Activated naive CD8-positive, alpha-beta T cell treated with anti-CD3 and anti-CD28 coated beads, Interleukin-2, amount 10 ng/mL, durations not matched to agents 7 days and 5 days (primary cell): ENCODE data around the gene FAM193B. TPM values are rescaled to one million over a fixed set of nuclear protein-coding genes. Genes with fewer than 3 reads are reported as not detected.

Source experiments
- ATAC-seq: fragments of 150-1000 bp; cut with Tn5 transposase; one replicate; pipeline ENCODE4 v1.10.0; 2021; ENCODE audit warnings: low read depth, moderate library complexity
- POLR2A ChIA-PET: fragments of 350-600 bp; sonication (Branson Sonifier 250); formaldehyde crosslinking; loops from one replicate; lab custom pipeline; 2021; ENCODE audit warnings: antibody characterized with exemption; lab: Charles Lee
- DNase-seq: peaks from one replicate; pipeline ENCODE4 v3.0.0; 2021
- H3K27ac Mint-ChIP-seq: one replicate; pipeline ENCODE4 v1.8.0; 2022; ENCODE audit warnings: mild to moderate bottlenecking, mixed read lengths
- H3K27me3 Mint-ChIP-seq: one replicate; pipeline ENCODE4 v1.8.0; 2022; ENCODE audit warnings: mild to moderate bottlenecking, moderate library complexity, mixed read lengths
- H3K36me3 Mint-ChIP-seq: one replicate; pipeline ENCODE4 v1.8.0; 2021; ENCODE audit warnings: mild to moderate bottlenecking, mixed read lengths
- H3K4me1 Mint-ChIP-seq: one replicate; pipeline ENCODE4 v1.8.0; 2021; ENCODE audit warnings: mixed read lengths
- H3K4me3 Mint-ChIP-seq: one replicate; pipeline ENCODE4 v1.8.0; 2022; ENCODE audit warnings: mild to moderate bottlenecking, moderate library complexity, mixed read lengths
- H3K9me3 Mint-ChIP-seq: one replicate; pipeline ENCODE4 v1.8.0; 2021; ENCODE audit warnings: mixed read lengths
- total RNA-seq, 2 experiments: library from RNA; stranded (reverse); gene quantifications; one replicate each; pipeline ENCODE4 v1.2.3, GENCODE V29; 2021

FAM193B gene
- 100 to 1,000 TPM; 142 to 153 TPM for total RNA-seq

GRCh38 chr5:177554474-177555111 is at the start of gene FAM193B:
TSS of gene FAM193B (minus strand) at chr5:177554563. CDS start at chr5:177554458, 105 bp downstream.
- Mint-ChIP-seq H3K27me3 (no peaks in the 10 kb centered on the region), H3K4me1 (peaks cover 31% of the 10 kb centered on the region), H3K4me3 (peak within 1 kb of the TSS; percentile 91), H3K36me3 (peaks cover 6% of the 10 kb centered on the region), H3K27ac (peak within 1 kb of the TSS; percentile 89), H3K9me3 (no peaks in the 10 kb centered on the region)
- ATAC-seq (peak; percentile 99), DNase-seq (peak; percentile 95)
- POLR2A ChIA-PET = interaction anchor here (1.0 kb wide), 1 partner anchor 45 kb away, joined by 6 read pairs; no protein-coding TSS in a partner anchor

DNA sequence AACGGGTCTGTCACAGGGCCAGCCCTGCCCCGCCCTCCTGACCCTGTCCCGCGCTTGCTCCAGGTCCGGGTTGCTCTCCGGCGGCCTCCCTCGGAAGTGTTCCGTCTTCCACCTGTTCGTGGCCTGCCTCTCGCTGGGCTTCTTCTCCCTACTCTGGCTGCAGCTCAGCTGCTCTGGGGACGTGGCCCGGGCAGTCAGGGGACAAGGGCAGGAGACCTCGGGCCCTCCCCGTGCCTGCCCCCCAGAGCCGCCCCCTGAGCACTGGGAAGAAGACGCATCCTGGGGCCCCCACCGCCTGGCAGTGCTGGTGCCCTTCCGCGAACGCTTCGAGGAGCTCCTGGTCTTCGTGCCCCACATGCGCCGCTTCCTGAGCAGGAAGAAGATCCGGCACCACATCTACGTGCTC is 49.8 kb upstream of the FAM193B start:
- DNase-seq (no peak), ATAC-seq (no peak)
- Mint-ChIP-seq H3K4me1 (peaks cover 16% of the 10 kb centered on the region), H3K4me3 (no peak overlapping the region), H3K36me3 (no peaks in the 10 kb centered on the region), H3K9me3 (no peaks in the 10 kb centered on the region), H3K27me3 (no peaks in the 10 kb centered on the region), H3K27ac (no peak overlapping the region)
- POLR2A ChIA-PET = no interaction called here

DNA sequence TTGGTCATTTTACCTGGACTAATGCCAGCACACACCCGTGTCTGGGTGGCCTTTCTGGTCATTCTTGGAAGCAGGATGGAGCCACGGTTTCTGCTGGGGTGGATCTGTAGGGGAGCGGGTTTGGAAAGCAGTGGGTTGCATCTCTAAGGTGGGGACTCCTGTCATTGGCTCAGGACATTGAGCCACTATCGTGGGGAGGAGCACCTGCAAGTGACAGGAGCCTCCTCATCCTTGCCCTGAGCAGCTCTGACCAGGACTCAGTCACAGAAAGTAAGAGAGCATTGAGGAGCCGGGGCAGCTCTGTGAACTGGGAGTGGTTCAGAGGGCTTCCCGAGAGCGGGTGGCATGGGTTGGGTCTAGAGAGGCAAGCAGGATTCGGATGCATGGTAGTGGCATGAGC is 49.3 kb upstream of the FAM193B start:
- Mint-ChIP-seq H3K4me3 (no peak overlapping the region), H3K27me3 (no peaks in the 10 kb centered on the region), H3K9me3 (no peaks in the 10 kb centered on the region), H3K27ac (no peak overlapping the region), H3K4me1 (peaks cover 20% of the 10 kb centered on the region), H3K36me3 (no peaks in the 10 kb centered on the region)
- no peak for ATAC-seq
- no peak for DNase-seq
- POLR2A ChIA-PET = no interaction called here

DNA sequence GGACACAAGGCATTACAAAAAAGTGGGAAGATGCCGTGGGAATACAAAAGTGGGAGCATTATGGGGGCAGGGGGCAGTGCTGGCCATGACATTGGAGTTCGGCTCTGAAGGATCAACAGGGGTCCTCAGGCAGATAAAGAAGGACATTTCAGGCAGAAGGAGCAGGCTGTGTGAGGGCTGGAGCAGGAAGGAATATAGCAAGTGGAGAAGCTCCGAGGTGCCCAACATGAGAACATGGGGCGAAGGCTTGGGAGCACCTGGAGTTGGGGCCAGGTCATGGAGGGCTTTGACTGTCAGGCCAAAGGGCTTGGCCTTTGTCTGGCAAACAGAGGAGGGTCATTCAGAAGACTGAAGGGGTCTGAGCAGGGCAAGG is 48.1 kb upstream of the FAM193B start:
- ATAC-seq (no peak), DNase-seq (no peak)
- Mint-ChIP-seq H3K4me1 (peaks cover 23% of the 10 kb centered on the region), H3K27me3 (no peaks in the 10 kb centered on the region), H3K4me3 (no peak overlapping the region), H3K27ac (no peak overlapping the region), H3K36me3 (no peaks in the 10 kb centered on the region), H3K9me3 (no peaks in the 10 kb centered on the region)
- POLR2A ChIA-PET = interaction anchor here (0.8 kb wide), 1 partner anchor 10 kb away, joined by 3 read pairs; no protein-coding TSS in a partner anchor

GRCh38 chr5:177601577-177602457 is 47.5 kb upstream of the FAM193B start:
- Mint-ChIP-seq H3K4me1 (peaks cover 21% of the 10 kb centered on the region), H3K27ac (no peak overlapping the region), H3K36me3 (peaks cover under 1% of the 10 kb centered on the region), H3K4me3 (no peak overlapping the region), H3K9me3 (no peaks in the 10 kb centered on the region), H3K27me3 (no peaks in the 10 kb centered on the region)
- POLR2A ChIA-PET = interaction anchor here (1.6 kb wide), 1 partner anchor 10 kb away, joined by 6 read pairs; the partner anchor contains the start of gene TMED9
- no peak for DNase-seq
- no peak for ATAC-seq

GRCh38 chr5:177601126-177601525 is 46.8 kb upstream of the FAM193B start:
- Mint-ChIP-seq H3K4me1 (peaks cover 23% of the 10 kb centered on the region), H3K36me3 (peaks cover 5% of the 10 kb centered on the region), H3K27me3 (no peaks in the 10 kb centered on the region), H3K27ac (peak overlapping the region; percentile 95), H3K4me3 (peak overlapping the region; percentile 99), H3K9me3 (no peaks in the 10 kb centered on the region)
- ATAC-seq (no peak), DNase-seq (no peak)
- POLR2A ChIA-PET = interaction anchor here (1.6 kb wide), 1 partner anchor 9 kb away, joined by 6 read pairs; the partner anchor contains the start of gene TMED9

- Mint-ChIP-seq H3K4me1 (peaks cover 24% of the 10 kb centered on the region), H3K27ac (peak overlapping the region; percentile 95), H3K9me3 (no peaks in the 10 kb centered on the region), H3K36me3 (peaks cover 9% of the 10 kb centered on the region), H3K4me3 (peak overlapping the region; percentile 99), H3K27me3 (no peaks in the 10 kb centered on the region)
- DNase-seq (no peak), ATAC-seq (no peak)
- POLR2A ChIA-PET = interaction anchor here (1.6 kb wide), 1 partner anchor 8 kb away, joined by 6 read pairs; the partner anchor contains the start of gene TMED9
Observed at GRCh38 chr5:177600508-177601018, 46.2 kb upstream of the FAM193B start.

DNA sequence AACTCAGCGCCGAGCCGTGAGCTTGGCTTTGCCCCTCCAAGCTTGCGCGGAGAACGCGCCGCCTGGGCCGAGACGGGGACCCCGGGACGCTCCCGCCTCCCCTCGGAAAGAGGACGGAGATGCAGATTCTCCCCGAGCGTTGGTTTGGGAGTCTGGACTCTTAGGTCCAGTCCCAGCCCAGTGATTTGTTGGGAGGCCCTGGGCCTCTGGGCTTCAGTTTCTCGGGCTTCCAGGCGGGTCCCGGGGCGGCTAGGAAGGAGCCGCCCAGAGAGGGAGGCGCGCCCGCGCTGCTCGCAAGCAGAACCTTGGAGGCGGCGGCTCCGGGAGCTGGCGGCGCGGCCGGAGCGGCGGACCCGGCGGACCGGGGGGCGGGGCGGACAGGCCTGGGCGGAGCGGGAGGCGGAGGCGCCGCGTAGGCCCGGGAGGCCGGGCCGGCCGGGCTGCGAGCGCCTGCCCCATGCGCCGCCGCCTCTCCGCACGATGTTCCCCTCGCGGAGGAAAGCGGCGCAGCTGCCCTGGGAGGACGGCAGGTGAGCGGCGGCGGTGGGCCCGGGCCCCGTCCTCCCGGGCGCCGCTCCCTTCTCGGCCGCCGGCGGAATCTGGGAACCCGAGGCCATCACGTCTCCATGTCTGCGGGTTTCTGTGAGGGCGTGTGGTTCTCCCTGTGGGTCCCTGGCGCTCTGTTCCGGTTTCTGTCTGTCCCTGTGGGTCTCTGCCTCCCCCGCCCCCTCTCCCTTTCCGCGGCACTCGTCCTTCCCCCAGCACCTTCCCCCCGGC is 45.6 kb upstream of the FAM193B start, which contains the start of gene B4GALT7:
B4GALT7 (plus strand) TSS at position 402 of the 777 bp plus-strand sequence; CDS start at position 481, 79 bp downstream.
- peak within 1 kb of the TSS; percentile 99 for H3K4me3 Mint-ChIP-seq
- POLR2A ChIA-PET = interaction anchor here (0.6 to 1.6 kb wide), 3 partner anchors 8 to 128 kb away, joined by 3 to 6 read pairs (median 6); partner anchors contain the start of genes FAM193B and TMED9
- peak; percentile 92 for ATAC-seq
- no peaks in the 10 kb centered on the region for H3K27me3 Mint-ChIP-seq
- H3K36me3 Mint-ChIP-seq = peaks cover 9% of the 10 kb centered on the region
- H3K4me1 Mint-ChIP-seq = peaks cover 24% of the 10 kb centered on the region
- peak within 1 kb of the TSS; percentile 95 for H3K27ac Mint-ChIP-seq
- no peaks in the 10 kb centered on the region for H3K9me3 Mint-ChIP-seq
- DNase-seq = peak; percentile 97

DNA sequence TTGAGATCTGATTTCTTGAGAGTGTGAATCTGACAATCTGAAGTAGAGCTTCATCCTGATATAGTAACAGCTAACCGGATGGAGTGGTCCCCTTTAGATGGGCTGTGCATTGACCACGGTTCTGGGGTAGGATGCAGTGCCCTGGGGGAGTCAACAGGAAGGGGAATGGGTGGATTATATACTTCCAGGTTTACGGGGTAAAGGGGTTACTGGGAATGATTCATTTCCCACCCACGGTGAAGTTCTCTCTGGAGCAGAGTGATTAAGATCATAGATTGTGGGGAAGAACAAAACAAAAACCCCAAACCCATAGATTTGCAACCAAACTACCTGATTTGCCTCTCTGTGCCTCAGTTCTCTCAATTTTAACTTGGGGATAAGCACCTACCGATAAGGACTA is 44.1 kb upstream of the FAM193B start:
- Mint-ChIP-seq H3K4me1 (peaks cover 30% of the 10 kb centered on the region), H3K27me3 (no peaks in the 10 kb centered on the region), H3K4me3 (peak overlapping the region; percentile 74), H3K27ac (peak overlapping the region; percentile 23), H3K36me3 (peaks cover 15% of the 10 kb centered on the region), H3K9me3 (no peaks in the 10 kb centered on the region)
- DNase-seq (no peak), ATAC-seq (no peak)
- POLR2A ChIA-PET = no interaction called here

GRCh38 chr5:177596775-177597238 is 42.4 kb upstream of the FAM193B start:
- H3K9me3 Mint-ChIP-seq = no peaks in the 10 kb centered on the region
- H3K27me3 Mint-ChIP-seq = no peaks in the 10 kb centered on the region
- no peak overlapping the region for H3K4me3 Mint-ChIP-seq
- POLR2A ChIA-PET = no interaction called here
- peaks cover 34% of the 10 kb centered on the region for H3K4me1 Mint-ChIP-seq
- ATAC-seq (no peak), DNase-seq (no peak)
- peak overlapping the region; percentile 45 for H3K27ac Mint-ChIP-seq
- peaks cover 17% of the 10 kb centered on the region for H3K36me3 Mint-ChIP-seq

DNA sequence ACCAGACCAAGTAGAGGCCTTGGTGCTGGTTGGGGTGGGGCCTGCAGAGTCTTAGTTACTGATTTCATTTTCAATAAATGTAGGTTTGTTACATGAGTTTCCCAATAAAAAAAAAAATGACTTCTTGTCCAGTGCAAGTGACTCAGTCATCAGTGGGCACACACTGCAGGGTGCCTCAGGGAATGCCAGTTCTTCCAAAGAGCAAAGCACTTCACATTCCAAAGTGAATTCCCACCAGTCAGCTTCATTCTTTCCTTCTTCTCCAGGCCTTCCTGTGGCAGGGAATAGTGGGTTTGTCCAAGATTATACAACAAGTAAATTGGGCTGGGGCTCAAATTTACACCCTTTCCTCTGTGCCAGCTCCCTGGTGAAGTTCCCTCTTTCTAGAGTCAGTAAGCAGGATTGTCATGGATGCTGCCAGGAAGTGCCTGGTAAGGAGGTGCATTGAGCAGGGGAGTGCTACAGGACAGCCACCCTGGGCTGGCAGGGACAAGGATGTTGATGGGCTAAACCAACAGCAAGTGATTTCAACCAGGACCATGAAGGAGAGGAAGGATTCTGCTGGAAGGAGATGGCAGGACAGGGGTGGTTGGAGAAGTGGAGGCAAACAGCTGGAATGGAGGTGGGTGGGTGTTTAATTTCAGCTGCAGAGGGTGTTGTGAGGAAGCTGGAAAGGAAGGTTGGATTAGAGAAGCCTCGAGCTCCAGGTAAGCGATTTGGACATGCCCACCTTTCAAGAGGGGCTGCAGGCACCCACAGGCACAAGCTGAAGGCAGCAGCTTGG is 41.8 kb upstream of the FAM193B start:
- Mint-ChIP-seq H3K27me3 (no peaks in the 10 kb centered on the region), H3K27ac (no peak overlapping the region), H3K4me3 (no peak overlapping the region), H3K36me3 (peaks cover 17% of the 10 kb centered on the region), H3K9me3 (no peaks in the 10 kb centered on the region), H3K4me1 (peaks cover 37% of the 10 kb centered on the region)
- DNase-seq = no peak
- POLR2A ChIA-PET = no interaction called here
- no peak for ATAC-seq

DNA sequence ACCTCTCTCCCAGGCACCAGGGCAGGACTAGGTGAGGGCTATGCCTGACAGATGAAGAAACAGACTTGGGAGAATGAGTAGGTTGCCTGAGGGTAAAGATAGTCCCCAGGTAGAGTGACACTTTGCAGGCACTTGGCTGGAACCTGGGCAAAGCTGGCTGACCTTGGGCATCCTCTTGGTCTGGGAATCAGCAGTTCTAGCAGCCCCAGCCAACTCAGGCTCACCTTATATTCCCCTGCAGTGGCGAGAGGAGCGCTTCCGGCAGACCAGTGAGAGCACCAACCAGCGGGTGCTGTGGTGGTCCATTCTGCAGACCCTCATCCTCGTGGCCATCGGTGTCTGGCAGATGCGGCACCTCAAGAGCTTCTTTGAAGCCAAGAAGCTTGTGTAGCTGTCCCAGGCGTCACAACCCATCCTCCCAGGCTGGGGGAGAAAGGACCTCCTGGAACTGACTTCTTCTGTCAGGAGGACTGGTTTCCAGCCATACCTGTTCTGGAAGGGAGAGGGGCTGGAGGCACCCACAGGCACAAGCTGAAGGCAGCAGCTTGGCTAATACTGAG is 40.7 kb upstream of the FAM193B start:
- Mint-ChIP-seq H3K9me3 (no peaks in the 10 kb centered on the region), H3K4me3 (no peak overlapping the region)

More for the DNA sequence above, 40.7 kb upstream of the FAM193B start:
- Mint-ChIP-seq H3K27ac (no peak overlapping the region), H3K4me1 (peaks cover 30% of the 10 kb centered on the region), H3K36me3 (peaks cover 17% of the 10 kb centered on the region), H3K27me3 (peaks cover 8% of the 10 kb centered on the region)
- DNase-seq (no peak), ATAC-seq (no peak)
- POLR2A ChIA-PET = no interaction called here
